ENCODE measurements around the gene TNFRSF8. TPM values are rescaled to one million over a fixed set of nuclear protein-coding genes. Genes with fewer than 3 reads are reported as not detected.

The TNFRSF8 gene
- total RNA-seq, 1 donor from 2014 or later, result not detected

- H3K9me3 Mint-ChIP-seq, result no peaks in the 10 kb centered on the region
- no peaks in the 10 kb centered on the region for H3K36me3 Mint-ChIP-seq (ENCODE audit: low read depth)
- no peak for DNase-seq (ENCODE audit: low read depth, low spot score)
- no peak overlapping the region for H3K27ac Mint-ChIP-seq (ENCODE audit: unreplicated experiment)
- H3K4me1 Mint-ChIP-seq, result peaks cover 50% of the 10 kb centered on the region
- TF ChIP-seq CTCF (conservative IDR thresholded peaks at IDR 0.05), result no peak
- peaks cover 4% of the 10 kb centered on the region for H3K27me3 Mint-ChIP-seq (ENCODE audit: low read depth)
- H3K4me3 Mint-ChIP-seq, result no peak overlapping the region
These were observed 128.3 kb downstream of the TNFRSF8 start for GRCh38 chr1:12191242-12192032.

Small RNA genes within 50 kb of the gene (microRNA-seq; reads per million reads assigned to microRNA genes)
- not detected for gene MIR4632
- gene MIR6729, result 5.9 reads per million, percentile 3 among the genes with 10 or more reads in this experiment
- gene MIR7846, result not detected

Other genes starting within 250 kb of the TNFRSF8 start
- not detected in 2 replicates for gene NPPA, start 215.5 kb upstream of the TNFRSF8 start, total RNA-seq
- gene NPPB, start 204.4 kb upstream of the TNFRSF8 start, total RNA-seq, result not detected in 2 replicates
- 35.0 and 39.4 TPM in 2 replicates for gene KIAA2013, start 136.9 kb upstream of the TNFRSF8 start, total RNA-seq
- gene PLOD1, start 128.6 kb upstream of the TNFRSF8 start, total RNA-seq, result 58.7 and 62.6 TPM in 2 replicates
- 78.9 and 80.1 TPM in 2 replicates for gene MFN2, start 82.9 kb upstream of the TNFRSF8 start, total RNA-seq
- 50.1 and 50.4 TPM in 2 replicates for gene MIIP, start 43.8 kb upstream of the TNFRSF8 start, total RNA-seq
- gene TNFRSF1B, start 103.7 kb downstream of the TNFRSF8 start, total RNA-seq, result 3.1 and 3.3 TPM in 2 replicates
- 24.5 and 29.4 TPM in 2 replicates for gene VPS13D, start 166.7 kb downstream of the TNFRSF8 start, total RNA-seq